OCI-LY7 (cell line): ENCODE results near the gene C1QTNF2. TPM values are rescaled to one million over a fixed set of nuclear protein-coding genes. Genes with fewer than 3 reads are reported as not detected.

Experiments
- BruUV-seq: library from RNA; stranded (reverse); fragments of 400-500 nt; replicated peaks from 2 replicates; lab custom pipeline; 2021; lab: Mats Ljungman, UMichigan
- CTCF ChIA-PET: fragments of 300-600 bp; sonication (Branson Sonifier 250); formaldehyde crosslinking; loops from one replicate; lab custom pipeline; 2022; ENCODE audit warnings: antibody characterized with exemption; ENCODE audit not compliant: unreplicated experiment; lab: Charles Lee
- POLR2A ChIA-PET: fragments of 300-600 bp; sonication (Branson Sonifier 250); formaldehyde crosslinking; loops from one replicate; lab custom pipeline; 2022; ENCODE audit warnings: antibody characterized with exemption; lab: Charles Lee
- DNase-seq: peaks from one replicate; pipeline ENCODE4 v3.0.0-alpha.2; 2015; ENCODE audit warnings: low spot score
- H2AFZ ChIP-seq: fragments of 200-600 bp; sonication (generic), shearing (Covaris generic); 2 replicates; pipeline ENCODE4 v1.6.1; 2014; ENCODE audit warnings: mild to moderate bottlenecking, antibody characterized with exemption, low read length, moderate library complexity
- H3K27ac ChIP-seq: fragments of 200-600 bp; sonication (generic); 2 replicates; pipeline ENCODE4 v1.5.1; 2014; ENCODE audit warnings: mixed run types, low read depth, mild to moderate bottlenecking, moderate library complexity, low read length, inconsistent platforms; ENCODE audit not compliant: poor library complexity, severe bottlenecking
- H3K36me3 ChIP-seq: fragments of 200-600 bp; sonication (generic); 2 replicates; pipeline ENCODE4 v1.6.1; 2014; ENCODE audit warnings: mild to moderate bottlenecking, antibody characterized with exemption, low read length, moderate library complexity, mixed read lengths; ENCODE audit not compliant: insufficient read depth
- H3K4me1 ChIP-seq: fragments of 200-600 bp; sonication (generic); 2 replicates; pipeline ENCODE4 v1.5.1; 2014; ENCODE audit warnings: mild to moderate bottlenecking, low read length; ENCODE audit not compliant: insufficient read depth, poor library complexity, severe bottlenecking
- H3K4me2 ChIP-seq: fragments of 200-600 bp; sonication (generic); 2 replicates; pipeline ENCODE4 v1.6.1; 2014; ENCODE audit warnings: mild to moderate bottlenecking, low read length
- H3K4me3 ChIP-seq: fragments of 200-600 bp; sonication (generic); 2 replicates; pipeline ENCODE4 v1.5.1; 2014; ENCODE audit warnings: mild to moderate bottlenecking, low read depth, low read length; ENCODE audit not compliant: poor library complexity, severe bottlenecking
- H3K79me2 ChIP-seq: fragments of 200-600 bp; sonication (generic); 2 replicates; pipeline ENCODE4 v1.6.1; 2016; ENCODE audit warnings: low read depth, mild to moderate bottlenecking, low read length, moderate library complexity, mixed read lengths; ENCODE audit not compliant: insufficient read depth
- H3K9me2 ChIP-seq: fragments of 200-600 bp; sonication (generic); 2 replicates; pipeline ENCODE4 v1.6.1; 2016; ENCODE audit warnings: mild to moderate bottlenecking, low read length, mixed read lengths; ENCODE audit not compliant: insufficient read depth
- H3K9me3 ChIP-seq: fragments of 200-600 bp; sonication (generic); 2 replicates; pipeline ENCODE4 v1.6.1; 2014; ENCODE audit warnings: mild to moderate bottlenecking, mixed run types, low read length, mixed read lengths
- H4K20me1 ChIP-seq: fragments of 200-600 bp; sonication (generic); 2 replicates; pipeline ENCODE4 v1.6.1; 2014; ENCODE audit warnings: mild to moderate bottlenecking, antibody characterized with exemption, low read length, moderate library complexity, mixed read lengths; ENCODE audit not compliant: insufficient read depth
- EZH2phosphoT487 ChIP-seq: fragments of 200-600 bp; sonication (generic); IDR thresholded peaks from 2 replicates; pipeline ENCODE4 v1.6.1; 2018; ENCODE audit warnings: low read depth, borderline replicate concordance, mild to moderate bottlenecking, mixed run types, antibody characterized with exemption, low read length, moderate library complexity, mixed read lengths
- intact Hi-C: fragments of 100-400 bp; cut with micrococcal nuclease; formaldehyde crosslinking; loops from one replicate; pipeline ENCODE4 v1.10.0; 2022; ENCODE audit not compliant: unreplicated experiment
- total RNA-seq, 2 experiments: library from RNA; depleted of rRNA in 1 of 2; stranded (reverse); fragments of >200 nt in 1 of 2; shearing (Covaris generic) in 1 of 2; gene quantifications; 2 replicates each; pipeline ENCODE4 v1.2.3, GENCODE V29; 2014 to 2022
- TF ChIP-seq, protein P1 (sequence below): fragments of 200-600 bp; sonication (generic); conservative IDR thresholded peaks from 2 replicates; pipeline ENCODE4 v1.5.1; 2014; ENCODE audit warnings: mild to moderate bottlenecking, antibody characterized with exemption, low read length, moderate library complexity, mixed read lengths

The C1QTNF2 gene
- total RNA-seq, 2 experiments from 2014 or later: not detected

DNA sequence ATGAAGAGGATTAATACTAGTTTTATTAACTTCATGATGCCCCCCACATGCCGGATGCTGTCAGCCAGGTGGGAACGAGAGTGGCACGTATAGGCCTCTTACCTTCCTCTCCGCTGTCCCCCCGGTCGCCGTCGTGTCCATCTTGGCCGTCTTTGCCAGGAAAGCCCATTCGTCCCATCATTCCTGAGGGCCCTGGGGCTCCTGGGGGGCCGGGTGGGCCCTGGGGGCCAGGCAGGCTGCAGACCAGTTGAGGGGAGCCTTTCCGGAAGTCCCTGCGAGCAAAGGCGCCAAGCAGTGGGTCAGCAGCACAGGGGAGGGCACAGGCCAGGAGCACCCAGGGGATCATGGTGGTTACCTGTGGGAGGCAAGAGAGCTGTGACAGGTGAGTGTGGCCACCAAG is 15.8 kb downstream of the C1QTNF2 start:
- no peak overlapping the region for H3K4me3 ChIP-seq
- no peaks in the 10 kb centered on the region for H3K9me2 ChIP-seq
- no peak overlapping the region for H2AFZ ChIP-seq
- no peak for DNase-seq
- no peak overlapping the region for H3K27ac ChIP-seq
- TF ChIP-seq, protein P1, sequence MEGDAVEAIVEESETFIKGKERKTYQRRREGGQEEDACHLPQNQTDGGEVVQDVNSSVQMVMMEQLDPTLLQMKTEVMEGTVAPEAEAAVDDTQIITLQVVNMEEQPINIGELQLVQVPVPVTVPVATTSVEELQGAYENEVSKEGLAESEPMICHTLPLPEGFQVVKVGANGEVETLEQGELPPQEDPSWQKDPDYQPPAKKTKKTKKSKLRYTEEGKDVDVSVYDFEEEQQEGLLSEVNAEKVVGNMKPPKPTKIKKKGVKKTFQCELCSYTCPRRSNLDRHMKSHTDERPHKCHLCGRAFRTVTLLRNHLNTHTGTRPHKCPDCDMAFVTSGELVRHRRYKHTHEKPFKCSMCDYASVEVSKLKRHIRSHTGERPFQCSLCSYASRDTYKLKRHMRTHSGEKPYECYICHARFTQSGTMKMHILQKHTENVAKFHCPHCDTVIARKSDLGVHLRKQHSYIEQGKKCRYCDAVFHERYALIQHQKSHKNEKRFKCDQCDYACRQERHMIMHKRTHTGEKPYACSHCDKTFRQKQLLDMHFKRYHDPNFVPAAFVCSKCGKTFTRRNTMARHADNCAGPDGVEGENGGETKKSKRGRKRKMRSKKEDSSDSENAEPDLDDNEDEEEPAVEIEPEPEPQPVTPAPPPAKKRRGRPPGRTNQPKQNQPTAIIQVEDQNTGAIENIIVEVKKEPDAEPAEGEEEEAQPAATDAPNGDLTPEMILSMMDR: no peak
- TF ChIP-seq EZH2phosphoT487: no peak
- intact Hi-C loops: no loop called here
- no peak overlapping the region for H3K4me2 ChIP-seq
- H3K79me2 ChIP-seq: no peaks in the 10 kb centered on the region
- no peaks in the 10 kb centered on the region for H4K20me1 ChIP-seq
- POLR2A ChIA-PET: no interaction called here
- CTCF ChIA-PET: no interaction called here
- no peaks in the 10 kb centered on the region for H3K4me1 ChIP-seq
- H3K36me3 ChIP-seq: no peaks in the 10 kb centered on the region
- no peaks in the 10 kb centered on the region for H3K9me3 ChIP-seq
- no TSS peak for BruUV-seq

DNA sequence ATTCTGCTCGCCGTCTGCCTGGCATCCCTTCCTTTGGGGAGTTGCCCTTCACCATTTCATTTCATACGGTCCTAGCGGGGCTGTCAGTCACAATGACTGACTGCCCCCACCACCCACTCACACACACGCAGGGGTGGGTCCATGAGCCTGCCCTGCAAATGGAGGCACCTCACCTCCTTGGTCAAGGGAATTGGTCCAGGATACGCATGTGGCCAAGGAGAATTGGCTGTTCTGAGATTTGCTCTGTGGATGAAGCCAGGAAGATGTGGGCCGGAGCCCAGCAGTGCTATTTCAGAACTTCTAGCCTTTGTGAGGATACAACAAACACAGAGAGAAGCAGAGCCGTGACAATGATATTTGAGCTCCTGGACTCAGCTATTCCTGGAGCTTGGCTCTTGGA is 17.0 kb downstream of the C1QTNF2 start:
- CTCF ChIA-PET: no interaction called here
- Histone ChIP-seq H3K27ac (no peak overlapping the region), H4K20me1 (no peaks in the 10 kb centered on the region), H3K4me2 (no peak overlapping the region), H3K36me3 (no peaks in the 10 kb centered on the region), H3K79me2 (no peaks in the 10 kb centered on the region), H3K9me3 (no peaks in the 10 kb centered on the region), H3K9me2 (no peaks in the 10 kb centered on the region), H2AFZ (no peak overlapping the region), H3K4me3 (no peak overlapping the region), H3K4me1 (no peaks in the 10 kb centered on the region)
- POLR2A ChIA-PET: interaction anchor here (0.6 kb wide), 1 partner anchor 11 kb away, joined by 4 read pairs; no protein-coding TSS in a partner anchor
- TF ChIP-seq EZH2phosphoT487: no peak
- TF ChIP-seq, protein P1: no peak
- intact Hi-C loops: no loop called here
- no peak for DNase-seq
- BruUV-seq: no TSS peak

DNA sequence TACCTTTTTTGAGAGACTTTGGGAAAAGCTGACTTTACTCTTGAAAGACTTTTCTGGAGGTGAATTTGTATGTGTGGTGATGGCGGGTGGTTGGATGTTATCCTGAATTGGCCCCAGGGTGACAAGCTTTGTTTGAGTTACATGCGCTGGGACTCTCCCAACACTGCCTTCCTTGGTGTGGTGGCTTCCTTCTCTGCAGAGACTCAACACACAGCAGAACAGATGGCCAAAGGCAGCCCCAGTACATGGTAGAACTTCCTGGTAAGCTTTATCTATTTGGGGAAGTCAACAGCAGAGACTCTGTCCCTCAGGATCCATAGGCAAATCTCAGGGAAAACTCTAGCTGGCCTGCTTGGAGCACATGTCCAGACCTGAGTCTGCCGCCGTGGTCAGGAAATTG is 18.1 kb downstream of the C1QTNF2 start:
- no peaks in the 10 kb centered on the region for H3K4me1 ChIP-seq
- no peak for DNase-seq
- H3K36me3 ChIP-seq: no peaks in the 10 kb centered on the region
- H3K4me3 ChIP-seq: no peak overlapping the region
- no peaks in the 10 kb centered on the region for H4K20me1 ChIP-seq
- no peaks in the 10 kb centered on the region for H3K9me2 ChIP-seq
- H3K79me2 ChIP-seq: no peaks in the 10 kb centered on the region
- CTCF ChIA-PET: no interaction called here
- no peak overlapping the region for H2AFZ ChIP-seq
- POLR2A ChIA-PET: interaction anchor here (0.6 to 0.7 kb wide), 3 partner anchors 115 to 323 kb away, joined by 3 to 4 read pairs (median 3); no protein-coding TSS in a partner anchor
- no TSS peak for BruUV-seq
- intact Hi-C loops: no loop called here
- TF ChIP-seq EZH2phosphoT487: no peak
- TF ChIP-seq, protein P1: no peak
- H3K9me3 ChIP-seq: no peaks in the 10 kb centered on the region
- H3K27ac ChIP-seq: no peak overlapping the region
- no peak overlapping the region for H3K4me2 ChIP-seq
